ENCODE data around the gene DPY19L1.

GRCh38 chr7:35040906-35041305 lies 3.6 kb upstream of the DPY19L1 start:
- TF ChIP-seq TAF1 (IDR thresholded peaks at IDR 0.05; ENCODE audit: low read depth) (no peak), CTCF (IDR thresholded peaks at IDR 0.05; ENCODE audit: poor library complexity, severe bottlenecking) (no peak), SMC3 (conservative IDR thresholded peaks at IDR 0.05; ENCODE audit: poor library complexity) (no peak), RAD21 (conservative IDR thresholded peaks at IDR 0.05) (no peak), EP300 (conservative IDR thresholded peaks at IDR 0.05; ENCODE audit: poor library complexity, severe bottlenecking) (no peak), EZH2 (IDR thresholded peaks at IDR 0.05; ENCODE audit: borderline replicate concordance, insufficient read depth, low read length, poor library complexity, severe bottlenecking) (no peak), POLR2AphosphoS5 (IDR thresholded peaks at IDR 0.05) (no peak)

All from neural cell (in vitro differentiated cells).